Activated T-helper 1 cell treated with anti-CD3 and anti-CD28 coated beads, Interleukin-12 subunit alpha, Interleukin-12 subunit beta, Interleukin-2, Interleukin-4 antibody, amounts not matched to agents 30 ng/mL and 10 ng/mL and 1 ng/mL, durations not matched to agents 14 hours and 24 hours and 36 hours (primary cell): Measurements from ENCODE around the gene MLF1. TPM values are rescaled to one million over a fixed set of nuclear protein-coding genes. Genes with fewer than 3 reads are reported as not detected.

Experiments used
- total RNA-seq: library from RNA; stranded (reverse); gene quantifications from 2 replicates; pipeline ENCODE4 v1.2.3, GENCODE V29; 2022

The MLF1 gene
- total RNA-seq, 1 donor from 2014 or later: 0.78 TPM

Other genes with a start within 250 kb of the MLF1 start
- gene GFM1, start 73.3 kb downstream of the MLF1 start, total RNA-seq: 70.4 and 71.7 TPM in 2 replicates
- gene LXN, start 101.5 kb downstream of the MLF1 start, total RNA-seq: 16.4 and 17.7 TPM in 2 replicates
- gene RARRES1, start 161.3 kb downstream of the MLF1 start, total RNA-seq: not detected in 2 replicates
- 21.2 and 26.0 TPM in 2 replicates for gene MFSD1, start 230.9 kb downstream of the MLF1 start, total RNA-seq